Embryonic facial prominence (tissue), 1 donor: Measurements from ENCODE around the gene PSMC3IP.

Source experiments
- DNase-seq: peaks from one replicate; pipeline ENCODE4 v3.0.0-alpha.2; 2016; ENCODE audit errors: extremely low spot score

The PSMC3IP gene

GRCh38 chr17:42585353-42585752 is 7.8 kb upstream of the PSMC3IP start:
- no peak for DNase-seq

GRCh38 chr17:42584880-42585279 is 7.4 kb upstream of the PSMC3IP start:
- no peak for DNase-seq

GRCh38 chr17:42581744-42582270 is 4.3 kb upstream of the PSMC3IP start:
- DNase-seq, result no peak

GRCh38 chr17:42579794-42580551 is 2.4 kb upstream of the PSMC3IP start:
- DNase-seq, result no peak

- peak; percentile 66 for DNase-seq
Observed at GRCh38 chr17:42578282-42578869, 847 bp upstream of the PSMC3IP start.

- no peak for DNase-seq
Observed at GRCh38 chr17:42577140-42577531, 393 bp downstream of the PSMC3IP start.

GRCh38 chr17:42574463-42574862 is 3.1 kb downstream of the PSMC3IP start:
- no peak for DNase-seq

- no peak for DNase-seq
Observed at GRCh38 chr17:42573095-42573494, 4.4 kb downstream of the PSMC3IP start.

- DNase-seq, result no peak
Observed at GRCh38 chr17:42571435-42572225, 5.9 kb downstream of the PSMC3IP start.

- DNase-seq, result no peak
Observed at GRCh38 chr17:42568341-42569111, 9.0 kb downstream of the PSMC3IP start.

- peak; percentile 76 for DNase-seq
Observed at GRCh38 chr17:42566883-42567573, 10.5 kb downstream of the PSMC3IP start, which contains the start of gene MLX. MLX (plus strand) TSS chr17:42567100; CDS start chr17:42567125, 25 bp downstream.

- no peak for DNase-seq
Observed at GRCh38 chr17:42566215-42566882, 11.2 kb downstream of the PSMC3IP start.

GRCh38 chr17:42565523-42566214 is 11.9 kb downstream of the PSMC3IP start:
- no peak for DNase-seq

GRCh38 chr17:42564815-42565522 is 12.6 kb downstream of the PSMC3IP start:
- no peak for DNase-seq

- DNase-seq, result no peak
Observed at GRCh38 chr17:42563950-42564349, 13.6 kb downstream of the PSMC3IP start.

GRCh38 chr17:42563543-42563942 is 14.0 kb downstream of the PSMC3IP start:
- no peak for DNase-seq

- DNase-seq, result no peak
Observed at GRCh38 chr17:42563143-42563509, 14.4 kb downstream of the PSMC3IP start.

GRCh38 chr17:42562388-42563142 is 15.0 kb downstream of the PSMC3IP start:
- no peak for DNase-seq
